Esophagus (tissue), 2 donors: ENCODE data around the gene IP6K1. TPM values are rescaled to one million over a fixed set of nuclear protein-coding genes. Genes with fewer than 3 reads are reported as not detected.

Experiments
- H3K27ac ChIP-seq, 2 donors: one replicate each; pipeline ENCODE4 v1.5.1; 2013; ENCODE audit warnings: low read depth in 2 of 2, mild to moderate bottlenecking in 2 of 2, inconsistent platforms in 1 of 2, low read length in 1 of 2, moderate library complexity in 1 of 2
- H3K27me3 ChIP-seq, 2 donors: one replicate each; pipeline ENCODE4 v1.6.1; 2013; ENCODE audit warnings: low read length in 2 of 2, control low read depth in 1 of 2, mild to moderate bottlenecking in 1 of 2; ENCODE audit not compliant: insufficient read depth in 2 of 2, control insufficient read depth in 1 of 2
- H3K36me3 ChIP-seq, 2 donors: one replicate each; pipeline ENCODE4 v1.6.1; 2013; ENCODE audit warnings: low read length in 1 of 2; ENCODE audit not compliant: control insufficient read depth in 2 of 2, insufficient read depth in 2 of 2
- H3K4me1 ChIP-seq, 2 donors: one replicate each; pipeline ENCODE4 v1.6.1; 2013; ENCODE audit warnings: low read length in 1 of 2; ENCODE audit not compliant: control insufficient read depth in 2 of 2, insufficient read depth in 2 of 2
- H3K4me3 ChIP-seq, 2 donors: one replicate each; pipeline ENCODE4 v1.5.1; 2013; ENCODE audit warnings: low read length in 2 of 2, mild to moderate bottlenecking in 2 of 2, low read depth in 1 of 2, moderate library complexity in 1 of 2
- H3K9me3 ChIP-seq, 2 donors: one replicate each; pipeline ENCODE4 v1.6.1; 2013; ENCODE audit warnings: mild to moderate bottlenecking in 2 of 2, low read depth in 1 of 2, low read length in 1 of 2, moderate library complexity in 1 of 2; ENCODE audit not compliant: control insufficient read depth in 2 of 2, insufficient read depth in 1 of 2
- WGBS, 2 donors: extraction: QIAGEN DNeasy Blood & Tissue Kit; methylation state at CpG; one replicate each; pipeline ENCODE4 v1.1.7; 2013; 5-methylcytosine and 5-hydroxymethylcytosine counted together
- polyA plus RNA-seq, 2 donors: library from polyadenylated mRNA; stranded (reverse); fragments of 200-250 nt; gene quantifications; one replicate each; pipeline ENCODE4 v1.2.3, GENCODE V29; 2013
- donor health status: healthy with polysubstance abuse.
- donor health status: Bipolar disorder and iron deficiency.

IP6K1 gene
- polyA plus RNA-seq, 2 donors = 11.5 to 14.1 TPM

DNA sequence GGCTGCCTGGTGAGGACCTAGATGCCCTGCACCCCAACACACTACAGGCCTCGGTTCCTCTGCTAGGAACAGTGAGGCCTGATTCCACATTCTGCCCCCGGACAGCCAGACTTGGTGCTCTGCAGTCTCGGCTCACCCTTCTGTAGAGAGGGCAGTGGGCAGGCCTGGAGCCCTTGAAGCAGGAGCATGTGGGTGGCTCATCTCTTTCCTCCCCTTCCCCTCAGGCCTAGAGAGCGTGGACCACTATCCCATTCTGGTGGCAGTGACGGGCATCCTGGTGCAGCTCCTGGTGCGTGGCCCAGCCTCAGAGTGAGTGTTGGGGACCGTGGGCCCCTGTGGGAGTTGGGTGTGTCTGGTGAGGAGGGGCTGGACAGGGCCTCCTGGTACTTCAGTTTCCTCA is 70.2 kb downstream of the IP6K1 start:
- WGBS, 2 donors = 92 to 94% methylated on average over 7 of the region's 7 CpGs
- H3K27me3 ChIP-seq = no peaks in the 10 kb centered on the region
- H3K4me3 ChIP-seq = no peak overlapping the region
- H3K27ac ChIP-seq = no peak overlapping the region
- H3K36me3 ChIP-seq = peaks cover 6 to 34% of the 10 kb centered on the region in 2 donors
- H3K4me1 ChIP-seq = peaks cover 7 to 16% of the 10 kb centered on the region in 2 donors
- no peaks in the 10 kb centered on the region for H3K9me3 ChIP-seq

- H3K4me1 ChIP-seq = peaks cover 7 to 16% of the 10 kb centered on the region in 2 donors
- peaks cover 3 to 29% of the 10 kb centered on the region in 2 donors for H3K36me3 ChIP-seq
- no peaks in the 10 kb centered on the region for H3K27me3 ChIP-seq
- H3K9me3 ChIP-seq = no peaks in the 10 kb centered on the region
- no peak overlapping the region for H3K4me3 ChIP-seq
- 89 to 91% methylated on average over 13 of the region's 13 CpGs for WGBS, 2 donors
- no peak overlapping the region for H3K27ac ChIP-seq
Measured at GRCh38 chr3:49715611-49716121, 70.7 kb downstream of the IP6K1 start.

DNA sequence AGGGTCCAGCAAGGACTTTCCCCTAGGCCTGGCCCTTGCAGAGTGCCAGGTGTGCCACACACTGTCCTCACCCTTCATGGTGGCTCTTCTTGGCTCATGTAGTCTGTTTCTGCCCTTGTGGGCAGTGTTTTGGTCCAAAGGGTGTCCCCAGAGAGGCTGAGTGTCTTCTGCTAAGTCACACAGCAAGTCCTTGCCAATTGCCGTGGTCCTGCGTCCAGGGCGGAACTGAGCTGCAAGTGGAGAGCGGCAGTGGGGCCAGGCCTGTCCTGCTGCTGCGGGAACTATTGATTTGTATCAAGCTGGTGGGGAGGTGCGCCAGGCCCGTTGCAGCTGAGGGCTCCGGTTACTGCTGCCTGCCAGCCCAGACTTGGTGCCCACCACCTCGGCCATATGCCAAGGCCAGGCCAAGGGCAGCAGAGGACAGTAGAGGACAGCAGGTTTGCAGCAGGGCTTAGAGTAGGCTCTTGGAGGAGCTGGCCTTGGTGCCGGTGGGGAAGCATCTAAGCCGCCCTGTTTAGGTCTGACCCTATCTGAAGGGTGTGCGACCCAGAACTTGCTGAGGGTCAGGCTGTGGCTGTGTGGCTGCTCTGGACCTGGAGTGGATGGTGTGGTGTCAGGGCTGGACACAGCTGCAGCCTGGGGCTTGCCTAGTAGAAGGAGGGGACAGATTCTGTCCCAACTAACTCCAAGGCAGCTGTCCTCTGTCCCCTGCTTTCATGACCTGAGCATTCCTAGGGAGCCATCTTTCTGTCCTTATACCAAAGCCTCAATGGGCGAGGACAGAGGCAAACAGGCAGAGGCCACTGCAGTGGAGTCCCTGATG is 71.4 kb downstream of the IP6K1 start:
- Histone ChIP-seq H3K4me1 (peaks cover 7 to 16% of the 10 kb centered on the region in 2 donors), H3K27ac (no peak overlapping the region), H3K9me3 (no peaks in the 10 kb centered on the region), H3K27me3 (no peaks in the 10 kb centered on the region), H3K4me3 (no peak overlapping the region), H3K36me3 (peaks cover 3 to 28% of the 10 kb centered on the region in 2 donors)
- WGBS, 2 donors = 86% methylated on average over 13 of the region's 13 CpGs

GRCh38 chr3:49713336-49714105 is 72.8 kb downstream of the IP6K1 start:
- H3K36me3 ChIP-seq = peaks cover 3 to 28% of the 10 kb centered on the region in 2 donors
- no peaks in the 10 kb centered on the region for H3K9me3 ChIP-seq
- 91 to 94% methylated on average over 25 of the region's 25 CpGs for WGBS, 2 donors
- H3K27me3 ChIP-seq = no peaks in the 10 kb centered on the region
- peaks cover 3 to 7% of the 10 kb centered on the region in 2 donors for H3K4me1 ChIP-seq
- H3K4me3 ChIP-seq = no peak overlapping the region
- no peak overlapping the region for H3K27ac ChIP-seq

DNA sequence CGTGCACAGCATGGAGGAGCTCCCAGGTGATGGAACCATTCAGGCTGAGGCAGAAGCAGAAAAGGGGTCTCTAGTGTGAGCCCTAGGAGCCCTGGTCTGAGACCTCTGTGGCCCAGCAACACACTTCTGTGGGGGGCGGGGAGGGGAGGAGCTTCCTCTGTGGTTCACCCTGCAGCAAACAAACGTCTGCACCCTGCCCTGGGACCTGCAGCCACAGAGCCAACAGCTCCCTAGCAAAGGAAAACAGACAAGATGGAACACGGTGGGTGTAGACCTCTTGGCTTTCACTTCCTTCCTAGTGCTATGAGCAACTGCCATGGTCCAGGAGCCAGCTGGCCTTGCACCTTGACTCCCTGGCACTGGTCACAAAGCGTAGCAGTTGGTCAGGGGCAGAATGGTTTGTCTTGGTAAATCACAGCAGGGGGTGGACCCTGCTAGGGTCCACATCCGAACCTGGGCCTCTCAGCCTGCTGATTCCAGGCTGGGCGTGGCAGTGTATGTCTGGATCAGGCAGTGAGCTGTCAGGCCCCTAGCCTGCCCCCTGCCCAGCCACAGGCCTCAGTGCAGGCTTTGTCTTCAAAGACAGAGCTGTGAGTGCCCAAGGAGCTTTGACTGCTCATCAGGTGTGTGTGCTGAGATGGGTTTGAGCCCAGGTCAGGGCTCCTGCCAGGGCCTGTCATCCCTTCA is 73.6 kb downstream of the IP6K1 start:
- H3K4me3 ChIP-seq = no peak overlapping the region
- no peaks in the 10 kb centered on the region for H3K4me1 ChIP-seq
- no peaks in the 10 kb centered on the region for H3K9me3 ChIP-seq
- 63 to 69% methylated on average over 7 of the region's 7 CpGs for WGBS, 2 donors
- H3K27me3 ChIP-seq = no peaks in the 10 kb centered on the region
- H3K36me3 ChIP-seq = peaks cover 3 to 28% of the 10 kb centered on the region in 2 donors
- no peak overlapping the region for H3K27ac ChIP-seq

- no peaks in the 10 kb centered on the region for H3K9me3 ChIP-seq
- H3K4me3 ChIP-seq = no peak overlapping the region
- 95 to 97% methylated on average over 11 of the region's 11 CpGs for WGBS, 2 donors
- H3K36me3 ChIP-seq = peaks cover 3 to 29% of the 10 kb centered on the region in 2 donors
- H3K27me3 ChIP-seq = no peaks in the 10 kb centered on the region
- no peaks in the 10 kb centered on the region for H3K4me1 ChIP-seq
- H3K27ac ChIP-seq = no peak overlapping the region
Measured at GRCh38 chr3:49712166-49712565, 74.2 kb downstream of the IP6K1 start.

- Histone ChIP-seq H3K9me3 (no peaks in the 10 kb centered on the region), H3K36me3 (peaks cover 3 to 33% of the 10 kb centered on the region in 2 donors), H3K27ac (no peak overlapping the region), H3K27me3 (no peaks in the 10 kb centered on the region), H3K4me3 (no peak overlapping the region), H3K4me1 (no peaks in the 10 kb centered on the region)
- WGBS, 2 donors = 84 to 94% methylated on average over 5 of the region's 5 CpGs
Measured at GRCh38 chr3:49711489-49711888, 74.9 kb downstream of the IP6K1 start.

DNA sequence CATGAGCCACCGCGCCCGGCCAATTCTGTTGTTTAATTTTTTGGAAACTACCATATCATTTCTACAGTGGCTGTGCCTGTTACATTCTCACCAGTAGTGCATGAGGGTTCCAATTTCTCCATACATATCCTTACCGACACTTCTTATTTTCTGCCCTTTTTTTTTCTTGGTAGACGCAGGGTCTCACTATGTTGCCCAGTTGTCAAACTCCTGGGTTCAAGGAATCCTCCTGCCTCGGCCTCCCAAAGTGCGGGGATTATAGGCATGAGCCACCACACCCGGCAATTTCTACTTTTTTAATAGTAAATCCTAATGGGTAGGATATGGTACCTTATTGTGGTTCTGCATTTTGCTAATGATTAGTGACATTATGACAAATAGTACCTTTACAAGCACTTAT is 76.5 kb downstream of the IP6K1 start:
- no peaks in the 10 kb centered on the region for H3K4me1 ChIP-seq
- no peaks in the 10 kb centered on the region for H3K27me3 ChIP-seq
- WGBS, 2 donors = 93 to 96% methylated on average over 8 of the region's 8 CpGs
- no peaks in the 10 kb centered on the region for H3K9me3 ChIP-seq
- H3K27ac ChIP-seq = no peak overlapping the region
- H3K36me3 ChIP-seq = peaks cover 7 to 33% of the 10 kb centered on the region in 2 donors
- H3K4me3 ChIP-seq = no peak overlapping the region

- H3K27me3 ChIP-seq = no peaks in the 10 kb centered on the region
- H3K27ac ChIP-seq = no peak overlapping the region
- H3K9me3 ChIP-seq = no peaks in the 10 kb centered on the region
- peaks cover 14 to 37% of the 10 kb centered on the region in 2 donors for H3K36me3 ChIP-seq
- no peaks in the 10 kb centered on the region for H3K4me1 ChIP-seq
- H3K4me3 ChIP-seq = no peak overlapping the region
- 56 to 59% methylated on average over 4 of the region's 4 CpGs for WGBS, 2 donors
Measured at GRCh38 chr3:49707113-49707480, 79.2 kb downstream of the IP6K1 start.
